Breast epithelium (tissue), 4 donors: ENCODE data around the gene CIB2. TPM values are rescaled to one million over a fixed set of nuclear protein-coding genes. Genes with fewer than 3 reads are reported as not detected.

Source experiments
- DNase-seq, 2 donors: peaks; one replicate each; pipeline ENCODE4 v3.0.0-alpha.2; 2019; ENCODE audit warnings: low spot score in 2 of 2
- H3K27ac ChIP-seq, 2 donors: fragments of 200-600 bp; sonication (generic) in 1 of 2; one replicate each; pipeline ENCODE4 v1.5.1; 2016 to 2019; ENCODE audit warnings: mild to moderate bottlenecking in 1 of 2
- H3K27me3 ChIP-seq, 2 donors: fragments of 200-600 bp; sonication (generic) in 1 of 2; one replicate each; pipeline versions ENCODE4 v1.5.1 to v1.6.0; 2017 to 2019; ENCODE audit warnings: control low read depth in 1 of 2, mild to moderate bottlenecking in 1 of 2
- H3K36me3 ChIP-seq: fragments of 200-600 bp; one replicate; pipeline ENCODE4 v1.5.1; 2019
- H3K4me1 ChIP-seq, 2 donors: fragments of 200-600 bp; sonication (generic); one replicate each; pipeline ENCODE4 v1.5.1; 2016 to 2019; ENCODE audit warnings: control low read depth in 1 of 2
- H3K4me3 ChIP-seq, 3 donors: fragments of 200-600 bp; sonication (generic); 1 replicate in 2 of 3; 2 replicates in 1 of 3; pipeline ENCODE4 v1.5.1; 2016 to 2019; ENCODE audit warnings: mild to moderate bottlenecking in 3 of 3, moderate library complexity in 2 of 3
- H3K9me3 ChIP-seq, 2 donors: fragments of 200-600 bp; sonication (generic) in 1 of 2; one replicate each; pipeline ENCODE4 v1.5.1; 2016 to 2019; ENCODE audit warnings: control low read depth in 1 of 2
- CTCF ChIP-seq, 3 donors: fragments of 450-650 bp; IDR thresholded peaks; one replicate each; pipeline ENCODE4 v1.5.1; 2016 to 2017; ENCODE audit warnings: antibody characterized with exemption in 3 of 3, mild to moderate bottlenecking in 3 of 3, moderate library complexity in 3 of 3
- POLR2A ChIP-seq: fragments of 450-650 bp; IDR thresholded peaks from one replicate; pipeline ENCODE4 v1.6.1; 2016; ENCODE audit warnings: antibody characterized with exemption, mild to moderate bottlenecking, moderate library complexity
- POLR2AphosphoS5 ChIP-seq, 3 donors: sonication (generic); formaldehyde crosslinking; IDR thresholded peaks; one replicate each; pipeline ENCODE4 v1.6.1; 2017; ENCODE audit warnings: antibody characterized with exemption in 3 of 3
- intact Hi-C: fragments of 100-400 bp; cut with DNase I; formaldehyde crosslinking; loops from one replicate; pipeline ENCODE4 v1.15.1; 2023; ENCODE audit warnings: low total_unique reads
- total RNA-seq, 3 donors: library from RNA; depleted of rRNA; stranded (reverse); fragments of >200 nt; gene quantifications; one replicate each; pipeline ENCODE4 v1.1.0, GENCODE V29; 2016

Gene CIB2
- total RNA-seq, 3 donors from 2014 or later = 2.9 to 5.8 (median 4.9) TPM

DNA sequence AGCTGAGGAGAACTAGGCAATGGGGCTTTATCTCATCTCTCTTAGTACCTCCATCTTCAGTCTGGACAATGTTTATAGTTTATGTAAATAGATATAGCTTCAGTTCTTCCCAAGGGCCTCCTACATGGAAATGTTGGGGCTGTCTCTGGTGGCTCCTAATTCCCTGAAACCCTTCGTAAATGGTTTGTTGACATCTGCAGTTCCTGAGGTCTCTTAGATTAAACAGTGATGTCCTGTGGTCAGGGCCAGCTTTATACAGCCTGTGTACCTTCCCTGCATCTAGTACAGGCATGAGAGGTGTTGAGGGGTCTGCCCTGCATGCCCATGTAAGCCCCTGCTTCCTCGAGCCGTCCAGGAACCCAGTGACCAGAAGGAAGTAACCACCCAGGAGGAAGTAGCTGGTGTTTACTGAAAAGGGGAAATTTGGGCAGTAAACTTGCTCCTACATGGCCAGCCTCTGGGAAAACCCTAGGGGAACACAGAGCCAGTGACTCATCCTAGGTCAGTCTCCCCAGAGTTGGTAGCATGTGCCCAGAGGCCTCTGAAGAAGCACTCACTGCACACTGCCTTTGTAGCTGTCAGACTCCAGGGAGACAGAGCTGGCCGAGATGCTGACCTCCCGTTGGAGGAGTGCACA, 49.0 kb downstream of the CIB2 start:
- H3K27me3 ChIP-seq = no peaks in the 10 kb centered on the region
- no peak overlapping the region for H3K27ac ChIP-seq
- no peaks in the 10 kb centered on the region for H3K4me1 ChIP-seq
- DNase-seq = no peak
- no peaks in the 10 kb centered on the region for H3K9me3 ChIP-seq
- intact Hi-C loops = no loop called here
- H3K4me3 ChIP-seq = no peak overlapping the region
- H3K36me3 ChIP-seq = no peaks in the 10 kb centered on the region
- no peak for TF ChIP-seq POLR2AphosphoS5 (IDR thresholded peaks at IDR 0.05)
- TF ChIP-seq CTCF (IDR thresholded peaks at IDR 0.05) = no peak
- no peak for TF ChIP-seq POLR2A

DNA sequence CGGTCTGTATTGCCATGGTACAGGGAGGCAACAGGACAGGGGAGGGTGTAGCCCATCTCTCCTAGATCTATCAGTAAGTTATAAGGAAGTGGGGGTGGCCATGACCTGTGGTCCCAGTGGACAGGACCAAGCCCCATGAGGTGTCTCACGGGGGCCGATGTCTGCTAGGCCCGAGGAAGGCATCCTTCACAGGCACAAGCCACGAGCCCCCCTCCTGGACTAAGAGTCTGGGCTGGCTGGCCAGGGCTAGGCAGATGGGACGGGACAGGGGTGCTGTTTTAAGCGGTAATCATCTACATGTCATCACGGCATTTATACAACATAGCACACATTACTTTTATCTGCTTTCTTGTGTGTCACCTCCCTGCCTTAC, 51.2 kb downstream of the CIB2 start:
- no peak for DNase-seq
- Histone ChIP-seq H3K36me3 (no peaks in the 10 kb centered on the region), H3K4me3 (no peak overlapping the region), H3K4me1 (no peaks in the 10 kb centered on the region), H3K27me3 (no peaks in the 10 kb centered on the region), H3K9me3 (no peaks in the 10 kb centered on the region), H3K27ac (no peak overlapping the region)
- no peak for TF ChIP-seq POLR2AphosphoS5 (IDR thresholded peaks at IDR 0.05)
- TF ChIP-seq CTCF (IDR thresholded peaks at IDR 0.05) = no peak
- no peak for TF ChIP-seq POLR2A
- intact Hi-C loops = no loop called here

DNA sequence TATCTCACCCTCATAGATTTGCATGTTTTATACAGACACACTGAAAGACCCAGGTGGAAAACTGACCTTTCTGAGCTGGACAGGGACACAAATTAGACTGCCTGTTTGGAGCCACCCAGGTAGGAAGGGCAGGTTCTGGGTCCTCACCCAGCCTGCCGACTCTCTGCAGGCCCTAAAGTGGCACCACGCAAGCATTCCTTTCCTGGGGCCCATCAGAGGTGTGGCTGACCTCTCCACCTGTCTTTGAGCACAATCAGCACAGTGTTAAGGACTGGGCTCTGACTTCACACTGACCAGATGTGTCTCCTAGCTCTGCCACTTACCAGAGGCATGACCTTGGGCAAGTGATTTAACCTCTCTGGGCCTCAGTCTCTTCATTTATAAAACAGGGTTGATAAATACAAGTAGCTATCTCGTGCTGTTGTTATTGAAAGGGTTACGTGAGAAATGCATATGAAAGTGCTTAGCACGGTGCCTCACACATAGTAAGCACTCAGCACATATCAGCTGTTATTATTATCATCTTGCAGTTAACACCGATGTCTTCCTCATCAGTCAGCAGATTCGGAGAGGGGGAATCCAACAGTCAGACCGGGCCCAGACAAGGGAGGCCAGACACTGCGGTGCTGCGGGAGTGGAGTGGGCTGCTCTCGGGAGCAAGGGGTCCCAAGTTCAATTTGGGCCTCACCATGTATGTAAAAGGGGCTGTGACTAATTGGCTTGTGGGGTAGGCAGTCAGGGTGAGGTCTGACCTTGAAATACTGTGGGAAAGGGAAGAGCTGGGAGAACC, 51.8 kb downstream of the CIB2 start:
- TF ChIP-seq POLR2AphosphoS5 (IDR thresholded peaks at IDR 0.05) (no peak), POLR2A (no peak), CTCF (IDR thresholded peaks at IDR 0.05) (no peak)
- Histone ChIP-seq H3K36me3 (no peaks in the 10 kb centered on the region), H3K4me1 (no peaks in the 10 kb centered on the region), H3K27ac (no peak overlapping the region), H3K4me3 (no peak overlapping the region), H3K27me3 (no peaks in the 10 kb centered on the region), H3K9me3 (no peaks in the 10 kb centered on the region)
- intact Hi-C loops = no loop called here
- DNase-seq = no peak

GRCh38 chr15:78077871-78078210, 53.4 kb downstream of the CIB2 start:
- peak overlapping the region; percentile 84 to 92 (median 92) for H3K4me3 ChIP-seq
- intact Hi-C loops = no loop called here

More at GRCh38 chr15:78077871-78078210, 53.4 kb downstream of the CIB2 start:
- H3K27me3 ChIP-seq = no peaks in the 10 kb centered on the region
- TF ChIP-seq POLR2A = no peak
- TF ChIP-seq CTCF (IDR thresholded peaks at IDR 0.05) = no peak
- no peak for TF ChIP-seq POLR2AphosphoS5 (IDR thresholded peaks at IDR 0.05)
- DNase-seq = no peak
- no peaks in the 10 kb centered on the region for H3K9me3 ChIP-seq
- H3K36me3 ChIP-seq = no peaks in the 10 kb centered on the region
- H3K27ac ChIP-seq = peak overlapping the region in 1 of 2 donors; percentile 95
- H3K4me1 ChIP-seq = no peaks in the 10 kb centered on the region
